ENCODE data around the gene MC1R. TPM values are rescaled to one million over a fixed set of nuclear protein-coding genes. Genes with fewer than 3 reads are reported as not detected.

MC1R gene
- total and polyA plus RNA-seq, 2 experiments from 2014 or later = 0.74 to 4.3 TPM

DNA sequence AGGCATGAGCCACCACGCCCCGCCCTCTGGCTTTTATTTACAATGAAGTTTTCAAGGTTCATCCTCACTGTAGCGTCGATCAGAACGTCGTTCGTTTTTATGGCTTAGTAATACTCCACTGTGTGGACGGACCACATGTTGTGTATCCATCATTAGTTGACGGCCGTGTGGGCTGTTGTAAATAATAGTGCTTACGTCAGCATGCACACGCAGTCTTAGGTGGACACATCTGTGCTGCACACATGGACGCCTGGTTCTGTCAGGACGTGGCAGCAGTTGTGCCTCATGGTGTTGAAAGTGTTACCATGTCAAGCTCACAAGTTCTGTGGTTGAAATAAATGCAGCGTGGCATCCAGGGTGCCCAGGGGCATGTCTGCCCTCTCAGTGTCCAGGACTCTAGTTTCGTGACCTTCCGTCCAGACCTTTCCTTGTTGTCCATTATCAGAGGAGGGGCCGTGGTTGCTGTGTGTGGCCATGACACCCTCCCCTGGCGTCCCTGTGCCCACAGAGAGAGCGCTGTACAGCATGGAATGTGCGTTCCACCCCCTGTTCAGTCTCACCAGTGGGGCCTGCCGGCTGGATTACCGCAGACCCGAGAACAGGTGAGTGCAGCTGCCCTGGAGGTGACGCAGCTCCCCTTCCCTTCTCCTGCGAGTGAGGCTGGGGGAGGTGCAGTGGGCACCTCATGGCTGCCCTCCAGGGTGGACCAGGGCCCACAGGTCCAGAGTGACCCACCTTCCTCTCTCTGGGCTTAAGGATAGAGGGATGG is 23.0 kb upstream of the MC1R start (continued):
- TF ChIP-seq, protein P1, sequence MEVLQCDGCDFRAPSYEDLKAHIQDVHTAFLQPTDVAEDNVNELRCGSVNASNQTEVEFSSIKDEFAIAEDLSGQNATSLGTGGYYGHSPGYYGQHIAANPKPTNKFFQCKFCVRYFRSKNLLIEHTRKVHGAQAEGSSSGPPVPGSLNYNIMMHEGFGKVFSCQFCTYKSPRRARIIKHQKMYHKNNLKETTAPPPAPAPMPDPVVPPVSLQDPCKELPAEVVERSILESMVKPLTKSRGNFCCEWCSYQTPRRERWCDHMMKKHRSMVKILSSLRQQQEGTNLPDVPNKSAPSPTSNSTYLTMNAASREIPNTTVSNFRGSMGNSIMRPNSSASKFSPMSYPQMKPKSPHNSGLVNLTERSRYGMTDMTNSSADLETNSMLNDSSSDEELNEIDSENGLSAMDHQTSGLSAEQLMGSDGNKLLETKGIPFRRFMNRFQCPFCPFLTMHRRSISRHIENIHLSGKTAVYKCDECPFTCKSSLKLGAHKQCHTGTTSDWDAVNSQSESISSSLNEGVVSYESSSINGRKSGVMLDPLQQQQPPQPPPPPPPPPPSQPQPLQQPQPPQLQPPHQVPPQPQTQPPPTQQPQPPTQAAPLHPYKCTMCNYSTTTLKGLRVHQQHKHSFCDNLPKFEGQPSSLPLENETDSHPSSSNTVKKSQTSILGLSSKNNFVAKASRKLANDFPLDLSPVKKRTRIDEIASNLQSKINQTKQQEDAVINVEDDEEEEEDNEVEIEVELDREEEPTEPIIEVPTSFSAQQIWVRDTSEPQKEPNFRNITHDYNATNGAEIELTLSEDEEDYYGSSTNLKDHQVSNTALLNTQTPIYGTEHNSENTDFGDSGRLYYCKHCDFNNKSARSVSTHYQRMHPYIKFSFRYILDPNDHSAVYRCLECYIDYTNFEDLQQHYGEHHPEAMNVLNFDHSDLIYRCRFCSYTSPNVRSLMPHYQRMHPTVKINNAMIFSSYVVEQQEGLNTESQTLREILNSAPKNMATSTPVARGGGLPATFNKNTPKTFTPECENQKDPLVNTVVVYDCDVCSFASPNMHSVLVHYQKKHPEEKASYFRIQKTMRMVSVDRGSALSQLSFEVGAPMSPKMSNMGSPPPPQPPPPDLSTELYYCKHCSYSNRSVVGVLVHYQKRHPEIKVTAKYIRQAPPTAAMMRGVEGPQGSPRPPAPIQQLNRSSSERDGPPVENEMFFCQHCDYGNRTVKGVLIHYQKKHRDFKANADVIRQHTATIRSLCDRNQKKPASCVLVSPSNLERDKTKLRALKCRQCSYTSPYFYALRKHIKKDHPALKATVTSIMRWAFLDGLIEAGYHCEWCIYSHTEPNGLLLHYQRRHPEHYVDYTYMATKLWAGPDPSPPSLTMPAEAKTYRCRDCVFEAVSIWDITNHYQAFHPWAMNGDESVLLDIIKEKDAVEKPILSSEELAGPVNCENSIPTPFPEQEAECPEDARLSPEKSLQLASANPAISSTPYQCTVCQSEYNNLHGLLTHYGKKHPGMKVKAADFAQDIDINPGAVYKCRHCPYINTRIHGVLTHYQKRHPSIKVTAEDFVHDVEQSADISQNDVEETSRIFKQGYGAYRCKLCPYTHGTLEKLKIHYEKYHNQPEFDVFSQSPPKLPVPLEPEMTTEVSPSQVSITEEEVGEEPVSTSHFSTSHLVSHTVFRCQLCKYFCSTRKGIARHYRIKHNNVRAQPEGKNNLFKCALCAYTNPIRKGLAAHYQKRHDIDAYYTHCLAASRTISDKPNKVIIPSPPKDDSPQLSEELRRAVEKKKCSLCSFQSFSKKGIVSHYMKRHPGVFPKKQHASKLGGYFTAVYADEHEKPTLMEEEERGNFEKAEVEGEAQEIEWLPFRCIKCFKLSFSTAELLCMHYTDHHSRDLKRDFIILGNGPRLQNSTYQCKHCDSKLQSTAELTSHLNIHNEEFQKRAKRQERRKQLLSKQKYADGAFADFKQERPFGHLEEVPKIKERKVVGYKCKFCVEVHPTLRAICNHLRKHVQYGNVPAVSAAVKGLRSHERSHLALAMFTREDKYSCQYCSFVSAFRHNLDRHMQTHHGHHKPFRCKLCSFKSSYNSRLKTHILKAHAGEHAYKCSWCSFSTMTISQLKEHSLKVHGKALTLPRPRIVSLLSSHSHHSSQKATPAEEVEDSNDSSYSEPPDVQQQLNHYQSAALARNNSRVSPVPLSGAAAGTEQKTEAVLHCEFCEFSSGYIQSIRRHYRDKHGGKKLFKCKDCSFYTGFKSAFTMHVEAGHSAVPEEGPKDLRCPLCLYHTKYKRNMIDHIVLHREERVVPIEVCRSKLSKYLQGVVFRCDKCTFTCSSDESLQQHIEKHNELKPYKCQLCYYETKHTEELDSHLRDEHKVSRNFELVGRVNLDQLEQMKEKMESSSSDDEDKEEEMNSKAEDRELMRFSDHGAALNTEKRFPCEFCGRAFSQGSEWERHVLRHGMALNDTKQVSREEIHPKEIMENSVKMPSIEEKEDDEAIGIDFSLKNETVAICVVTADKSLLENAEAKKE (CRISPR knock-in tag; IDR thresholded peaks at IDR 0.05) = no peak

- Mint-ChIP-seq H3K4me1 (no peaks in the 10 kb centered on the region), H3K4me3 (no peak overlapping the region), H3K27ac (no peak overlapping the region), H3K27me3 (ENCODE audit: insufficient read depth, low read depth, poor library complexity) (peaks cover 4% of the 10 kb centered on the region), H3K36me3 (ENCODE audit: low read depth) (peaks cover 51% of the 10 kb centered on the region), H3K9me3 (no peaks in the 10 kb centered on the region)
- ATAC-seq = no peak
- Histone ChIP-seq H3K4me1 (ENCODE audit: insufficient read depth) (no peaks in the 10 kb centered on the region), H3K4me2 (no peak overlapping the region), H2AFZ (no peak overlapping the region), H3K79me2 (replicated peaks; ENCODE audit: insufficient read depth) (no peaks in the 10 kb centered on the region), H3K36me3 (ENCODE audit: insufficient read depth) (peaks cover 10% of the 10 kb centered on the region; the same call in 1 of the 2 replicates), H4K20me1 (replicated peaks; ENCODE audit: insufficient read depth) (no peaks in the 10 kb centered on the region; the same call in 1 of the 2 replicates), H3K9me2 (ENCODE audit: insufficient read depth) (no peaks in the 10 kb centered on the region), H3K27me3 (ENCODE audit: insufficient read depth) (no peaks in the 10 kb centered on the region), H3F3A (replicated peaks; ENCODE audit: low read depth) (0 out of 2 replicates have a peak, but pooled peaks cover 7% of the 10 kb centered on the region), H3K4me3 (no peak overlapping the region), H3K27ac (ENCODE audit: low read depth) (no peak overlapping the region)
- no peak for DNase-seq (ENCODE audit: low spot score)
- TF ChIP-seq, protein P2, sequence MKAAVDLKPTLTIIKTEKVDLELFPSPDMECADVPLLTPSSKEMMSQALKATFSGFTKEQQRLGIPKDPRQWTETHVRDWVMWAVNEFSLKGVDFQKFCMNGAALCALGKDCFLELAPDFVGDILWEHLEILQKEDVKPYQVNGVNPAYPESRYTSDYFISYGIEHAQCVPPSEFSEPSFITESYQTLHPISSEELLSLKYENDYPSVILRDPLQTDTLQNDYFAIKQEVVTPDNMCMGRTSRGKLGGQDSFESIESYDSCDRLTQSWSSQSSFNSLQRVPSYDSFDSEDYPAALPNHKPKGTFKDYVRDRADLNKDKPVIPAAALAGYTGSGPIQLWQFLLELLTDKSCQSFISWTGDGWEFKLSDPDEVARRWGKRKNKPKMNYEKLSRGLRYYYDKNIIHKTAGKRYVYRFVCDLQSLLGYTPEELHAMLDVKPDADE (IDR thresholded peaks at IDR 0.05) = no peak
- no peak for TF ChIP-seq JUNB (IDR thresholded peaks at IDR 0.05; ENCODE audit: unreplicated experiment)
- TF ChIP-seq REST (IDR thresholded peaks at IDR 0.05; ENCODE audit: unreplicated experiment) = no peak
- TF ChIP-seq POLR2AphosphoS5 (IDR thresholded peaks at IDR 0.05; ENCODE audit: low read depth) = no peak
- no peak for TF ChIP-seq CTCF (conservative IDR thresholded peaks at IDR 0.05; ENCODE audit: low read depth in 2 of 2)
- no peak for TF ChIP-seq EZH2 (IDR thresholded peaks at IDR 0.05; ENCODE audit: low read depth, unreplicated experiment)
- no peak for TF ChIP-seq ZNF331 (CRISPR knock-in tag; IDR thresholded peaks at IDR 0.05; ENCODE audit: low read depth)
- no peak for TF ChIP-seq EZH2phosphoT487 (IDR thresholded peaks at IDR 0.05; ENCODE audit: unreplicated experiment)
- no peak for TF ChIP-seq CREB1 (CRISPR knock-in tag; IDR thresholded peaks at IDR 0.05; ENCODE audit: low read depth)
- no peak for TF ChIP-seq STAT1 (IDR thresholded peaks at IDR 0.05; ENCODE audit: unreplicated experiment)
Observed at GRCh38 chr16:89897204-89897603, 21.5 kb upstream of the MC1R start.

Measured in GM23338 (cell line).